Kidney epithelial cell (primary cell): ENCODE measurements around the gene SPATA3. TPM values are rescaled to one million over a fixed set of nuclear protein-coding genes. Genes with fewer than 3 reads are reported as not detected.
A peak's percentile ranks its signal among the peaks of the same experiment; 100 is the strongest.

Source experiments
- DNase-seq: peaks from one replicate; pipeline ENCODE4 v3.0.0-alpha.2; 2010; ENCODE audit warnings: low read depth
- H3K27me3 ChIP-seq: 2 replicates; pipeline ENCODE4 v1.6.0; 2011; ENCODE audit warnings: low read length; ENCODE audit not compliant: control insufficient read depth, insufficient read depth
- H3K36me3 ChIP-seq: 2 replicates; pipeline ENCODE4 v1.5.1; 2011; ENCODE audit warnings: low read length; ENCODE audit not compliant: control insufficient read depth, insufficient read depth
- H3K4me3 ChIP-seq: 2 replicates; pipeline ENCODE4 v1.5.1; 2011; ENCODE audit warnings: low read depth, mild to moderate bottlenecking, control low read depth, low read length
- CTCF ChIP-seq: IDR thresholded peaks from 2 replicates; pipeline ENCODE4 v1.5.1; 2011; ENCODE audit warnings: mild to moderate bottlenecking, moderate library complexity, low read length, control low read depth, inconsistent platforms; ENCODE audit not compliant: insufficient read depth, poor library complexity, severe bottlenecking
- total RNA-seq: library from RNA; depleted of rRNA; stranded (reverse); fragments of >200 nt; gene quantifications from 2 replicates; pipeline ENCODE4 v1.2.3, GENCODE V29; 2015

SPATA3 gene
- total RNA-seq, 1 donor from 2014 or later: not detected

GRCh38 chr2:230998882-230999281 is 3.0 kb downstream of the SPATA3 start:
- H3K4me3 ChIP-seq: no peak overlapping the region
- no peak for TF ChIP-seq CTCF
- H3K27me3 ChIP-seq: peaks cover 14% of the 10 kb centered on the region
- H3K36me3 ChIP-seq: no peaks in the 10 kb centered on the region
- DNase-seq: no peak

GRCh38 chr2:230999477-230999876 is 3.6 kb downstream of the SPATA3 start:
- DNase-seq: no peak
- Histone ChIP-seq H3K4me3 (no peak overlapping the region), H3K27me3 (peaks cover 14% of the 10 kb centered on the region), H3K36me3 (no peaks in the 10 kb centered on the region)
- no peak for TF ChIP-seq CTCF

GRCh38 chr2:231000211-231000904 is 4.4 kb downstream of the SPATA3 start:
- TF ChIP-seq CTCF: peak; percentile 20
- no peaks in the 10 kb centered on the region for H3K36me3 ChIP-seq
- peaks cover 14% of the 10 kb centered on the region for H3K27me3 ChIP-seq
- no peak for DNase-seq
- no peak overlapping the region for H3K4me3 ChIP-seq

GRCh38 chr2:231001036-231001435 is 5.1 kb downstream of the SPATA3 start:
- DNase-seq: no peak
- Histone ChIP-seq H3K36me3 (no peaks in the 10 kb centered on the region), H3K4me3 (no peak overlapping the region), H3K27me3 (peaks cover 14% of the 10 kb centered on the region)
- no peak for TF ChIP-seq CTCF

- H3K4me3 ChIP-seq: no peak overlapping the region
- TF ChIP-seq CTCF: no peak
- H3K27me3 ChIP-seq: peaks cover 14% of the 10 kb centered on the region
- H3K36me3 ChIP-seq: no peaks in the 10 kb centered on the region
- DNase-seq: no peak
Measured at GRCh38 chr2:231001921-231002320, 6.0 kb downstream of the SPATA3 start.

GRCh38 chr2:231002641-231003040 is 6.7 kb downstream of the SPATA3 start:
- no peak for TF ChIP-seq CTCF
- Histone ChIP-seq H3K4me3 (no peak overlapping the region), H3K36me3 (no peaks in the 10 kb centered on the region), H3K27me3 (peaks cover 14% of the 10 kb centered on the region)
- DNase-seq: no peak
